ENCODE results near the gene CRYBA1. TPM values are rescaled to one million over a fixed set of nuclear protein-coding genes. Genes with fewer than 3 reads are reported as not detected.

Gene CRYBA1
- total RNA-seq, 1 donor from 2014 or later = not detected

DNA sequence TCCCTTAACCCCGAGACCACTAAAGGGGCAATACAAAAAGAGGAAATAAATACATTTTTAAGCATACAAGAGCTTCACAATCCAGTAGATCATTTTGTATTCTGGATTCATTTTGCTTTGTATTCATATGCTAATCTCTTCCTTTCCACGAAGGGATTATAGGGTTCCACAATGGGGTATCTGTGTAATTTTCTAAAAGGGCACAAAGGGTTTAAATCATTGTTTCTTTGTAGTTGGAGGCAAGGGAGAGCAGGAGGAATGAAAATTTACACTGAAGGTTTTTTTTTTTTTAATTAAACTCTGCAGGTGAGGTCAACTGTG is 47.9 kb downstream of the CRYBA1 start:
- peaks cover 11% of the 10 kb centered on the region for H3K36me3 Mint-ChIP-seq (ENCODE audit: low read depth, unreplicated experiment)
- DNase-seq (ENCODE audit: low spot score) = no peak
- H3K27ac Mint-ChIP-seq (ENCODE audit: unreplicated experiment) = peak overlapping the region; percentile 99
- peaks cover 13% of the 10 kb centered on the region for H3K27me3 Mint-ChIP-seq (ENCODE audit: unreplicated experiment)
- H3K4me3 Mint-ChIP-seq (ENCODE audit: unreplicated experiment) = peak overlapping the region; percentile 100
- no peak for TF ChIP-seq CTCF (IDR thresholded peaks at IDR 0.05; ENCODE audit: unreplicated experiment)
- H3K9me3 Mint-ChIP-seq (ENCODE audit: unreplicated experiment) = no peaks in the 10 kb centered on the region
- H3K4me1 Mint-ChIP-seq (ENCODE audit: unreplicated experiment) = peaks cover 27% of the 10 kb centered on the region

DNA sequence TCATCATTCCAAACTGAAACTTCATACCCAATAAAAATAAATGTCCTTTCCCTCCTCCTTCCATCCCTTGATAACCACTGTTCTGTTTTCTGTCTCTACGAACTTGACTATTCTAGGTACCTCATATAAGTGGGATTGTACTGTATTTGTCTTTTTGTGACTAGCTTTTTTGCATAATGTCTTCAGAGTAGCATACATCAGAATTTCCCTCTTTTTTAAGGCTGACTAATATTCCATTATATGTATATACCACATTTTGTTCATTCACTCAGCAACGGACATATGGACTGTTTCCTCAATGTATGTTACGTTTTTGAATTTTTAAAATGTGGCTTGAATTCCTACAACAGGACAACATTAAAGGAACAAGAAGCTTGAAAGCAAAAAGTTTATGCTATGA is 48.8 kb downstream of the CRYBA1 start:
- peaks cover 11% of the 10 kb centered on the region for H3K36me3 Mint-ChIP-seq (ENCODE audit: low read depth, unreplicated experiment)
- peak overlapping the region; percentile 15 for H3K27ac Mint-ChIP-seq (ENCODE audit: unreplicated experiment)
- peaks cover 13% of the 10 kb centered on the region for H3K27me3 Mint-ChIP-seq (ENCODE audit: unreplicated experiment)
- no peak for TF ChIP-seq CTCF (IDR thresholded peaks at IDR 0.05; ENCODE audit: unreplicated experiment)
- H3K4me1 Mint-ChIP-seq (ENCODE audit: unreplicated experiment) = peaks cover 23% of the 10 kb centered on the region
- peak overlapping the region; percentile 24 for H3K4me3 Mint-ChIP-seq (ENCODE audit: unreplicated experiment)
- no peaks in the 10 kb centered on the region for H3K9me3 Mint-ChIP-seq (ENCODE audit: unreplicated experiment)
- DNase-seq (ENCODE audit: low spot score) = no peak

- Mint-ChIP-seq H3K27me3 (ENCODE audit: unreplicated experiment) (peaks cover 4% of the 10 kb centered on the region), H3K27ac (ENCODE audit: unreplicated experiment) (no peak overlapping the region), H3K9me3 (ENCODE audit: unreplicated experiment) (no peaks in the 10 kb centered on the region), H3K4me1 (ENCODE audit: unreplicated experiment) (peaks cover 7% of the 10 kb centered on the region), H3K4me3 (ENCODE audit: unreplicated experiment) (no peak overlapping the region), H3K36me3 (ENCODE audit: low read depth, unreplicated experiment) (peaks cover 3% of the 10 kb centered on the region)
- TF ChIP-seq CTCF (IDR thresholded peaks at IDR 0.05; ENCODE audit: unreplicated experiment) = no peak
- DNase-seq (ENCODE audit: low spot score) = no peak
These were observed 52.4 kb downstream of the CRYBA1 start for GRCh38 chr17:29299031-29299430.

DNA sequence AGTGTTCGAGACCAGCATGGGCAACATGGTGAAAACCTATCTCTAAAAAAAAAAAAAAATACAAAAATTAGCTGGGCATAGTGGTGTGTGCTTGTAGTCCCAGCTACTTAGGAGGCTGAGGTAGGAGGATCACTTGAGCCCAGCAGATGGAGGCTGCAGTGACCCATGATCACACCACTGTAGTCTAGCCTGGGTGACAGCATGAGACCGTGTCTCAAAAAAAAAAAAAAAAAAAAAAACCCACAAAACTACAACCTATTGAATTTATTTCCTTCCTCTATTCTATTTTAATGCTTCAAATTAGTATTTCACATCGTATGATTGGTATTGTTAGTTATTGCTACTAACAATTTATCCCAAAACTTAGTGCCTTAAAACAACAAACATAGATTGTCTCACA is 56.7 kb downstream of the CRYBA1 start:
- TF ChIP-seq CTCF (IDR thresholded peaks at IDR 0.05; ENCODE audit: unreplicated experiment) = no peak
- H3K4me3 Mint-ChIP-seq (ENCODE audit: unreplicated experiment) = no peak overlapping the region
- H3K27ac Mint-ChIP-seq (ENCODE audit: unreplicated experiment) = no peak overlapping the region
- no peaks in the 10 kb centered on the region for H3K9me3 Mint-ChIP-seq (ENCODE audit: unreplicated experiment)
- no peaks in the 10 kb centered on the region for H3K36me3 Mint-ChIP-seq (ENCODE audit: low read depth, unreplicated experiment)
- no peaks in the 10 kb centered on the region for H3K27me3 Mint-ChIP-seq (ENCODE audit: unreplicated experiment)
- DNase-seq (ENCODE audit: low spot score) = no peak
- no peaks in the 10 kb centered on the region for H3K4me1 Mint-ChIP-seq (ENCODE audit: unreplicated experiment)

Other genes starting within 250 kb of the CRYBA1 start
- 0.10 TPM for gene SEZ6, start 240.8 kb upstream of the CRYBA1 start, total RNA-seq (ENCODE audit: unreplicated experiment)
- 3.3 TPM for gene PIPOX, start 203.7 kb upstream of the CRYBA1 start, total RNA-seq (ENCODE audit: unreplicated experiment)
- 79.9 TPM for gene MYO18A, start 66.5 kb upstream of the CRYBA1 start, total RNA-seq (ENCODE audit: unreplicated experiment)
- gene NUFIP2, start 47.3 kb downstream of the CRYBA1 start, total RNA-seq (ENCODE audit: unreplicated experiment) = 68.1 TPM
- gene TAOK1, start 143.5 kb downstream of the CRYBA1 start, total RNA-seq (ENCODE audit: unreplicated experiment) = 95.5 TPM

All from endothelial cell (in vitro differentiated cells).